ENCODE measurements around the gene RNU1-4. TPM values are rescaled to one million over a fixed set of nuclear protein-coding genes. Genes with fewer than 3 reads are reported as not detected.
"Not testable (repeated sequence)": the region's sequence is repeated elsewhere in the genome, so short reads cannot be mapped to it uniquely, and the experiment has no call there.

Gene RNU1-4
- total RNA-seq, 1 donor from 2014 or later = 6,165 TPM

DNA sequence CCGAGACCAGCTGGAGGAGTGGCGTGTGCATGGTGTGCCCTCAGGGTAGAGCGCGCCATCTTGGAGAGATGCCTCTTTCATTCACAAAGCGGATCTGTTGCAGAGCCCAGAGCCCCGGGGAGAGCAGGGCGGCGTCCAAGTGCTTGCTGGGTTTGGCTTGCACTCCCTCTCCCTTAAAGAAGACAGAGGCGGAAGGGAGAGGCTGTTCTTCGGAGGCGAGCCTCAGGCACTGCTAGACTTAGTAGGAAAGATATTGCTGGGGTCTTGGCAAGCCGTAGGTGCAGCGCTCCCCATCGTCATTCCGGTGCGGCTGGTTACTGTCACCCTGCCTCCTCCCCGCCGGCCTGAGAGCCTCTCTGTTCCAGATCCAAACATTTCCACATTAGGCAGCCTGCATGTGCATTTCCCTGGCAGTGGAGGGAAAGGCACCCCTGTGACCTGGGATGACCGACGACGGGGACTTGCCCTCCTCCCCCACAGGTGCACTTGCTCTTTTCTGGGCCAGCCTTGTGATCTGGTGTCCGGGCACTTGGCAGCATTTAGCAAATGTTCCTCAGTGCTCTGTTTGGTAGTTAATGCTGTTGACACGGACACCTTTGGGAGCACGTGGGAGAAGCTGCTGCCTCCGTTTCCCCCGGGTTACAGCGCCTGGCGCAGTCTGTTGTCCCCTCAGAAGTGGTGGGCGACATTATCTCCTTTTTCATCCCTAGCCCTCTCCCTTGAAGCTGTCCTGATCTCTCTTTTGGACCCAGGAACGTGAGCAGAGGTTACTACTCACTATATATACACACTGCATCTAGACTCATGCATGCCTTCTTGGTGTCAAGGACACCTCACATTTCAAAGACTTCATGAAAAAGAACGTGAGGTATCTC is 25.7 kb downstream of the RNU1-4 start:
- not testable (repeated sequence) for DNase-seq (ENCODE audit: low spot score)

DNA sequence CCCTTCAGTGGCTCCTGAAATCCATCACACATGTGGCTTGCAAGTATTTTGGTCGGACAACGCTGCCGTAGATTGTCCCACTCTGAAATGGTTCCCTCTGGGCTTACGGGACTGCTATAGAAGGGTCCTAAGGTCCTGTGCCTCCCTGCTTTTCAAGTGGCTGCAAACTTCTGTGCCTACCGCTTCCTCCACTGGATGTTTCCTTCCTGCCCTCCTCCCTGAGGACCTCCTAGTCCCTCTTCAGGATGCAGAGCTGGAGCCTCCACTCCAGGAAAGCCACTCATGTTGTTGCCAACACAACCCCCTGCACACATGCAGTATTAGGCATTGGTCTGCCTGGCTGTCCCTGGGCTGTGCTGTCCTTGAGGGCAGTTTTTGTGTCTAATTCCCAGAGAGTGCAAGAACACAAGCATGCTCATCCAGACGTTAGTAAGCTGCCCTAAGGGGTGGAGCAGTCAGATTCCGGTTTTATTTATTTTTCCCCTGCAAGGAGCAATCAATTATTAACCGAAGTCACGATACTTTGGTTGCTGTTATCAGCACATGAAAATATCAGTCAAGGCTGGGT is 26.5 kb downstream of the RNU1-4 start:
- DNase-seq (ENCODE audit: low spot score) = not testable (repeated sequence)

GRCh38 chr1:16770139-16770759 is 29.9 kb downstream of the RNU1-4 start:
- DNase-seq (ENCODE audit: low spot score) = not testable (repeated sequence)

GRCh38 chr1:16770896-16771446 is 30.7 kb downstream of the RNU1-4 start:
- DNase-seq (ENCODE audit: low spot score) = not testable (repeated sequence)

DNA sequence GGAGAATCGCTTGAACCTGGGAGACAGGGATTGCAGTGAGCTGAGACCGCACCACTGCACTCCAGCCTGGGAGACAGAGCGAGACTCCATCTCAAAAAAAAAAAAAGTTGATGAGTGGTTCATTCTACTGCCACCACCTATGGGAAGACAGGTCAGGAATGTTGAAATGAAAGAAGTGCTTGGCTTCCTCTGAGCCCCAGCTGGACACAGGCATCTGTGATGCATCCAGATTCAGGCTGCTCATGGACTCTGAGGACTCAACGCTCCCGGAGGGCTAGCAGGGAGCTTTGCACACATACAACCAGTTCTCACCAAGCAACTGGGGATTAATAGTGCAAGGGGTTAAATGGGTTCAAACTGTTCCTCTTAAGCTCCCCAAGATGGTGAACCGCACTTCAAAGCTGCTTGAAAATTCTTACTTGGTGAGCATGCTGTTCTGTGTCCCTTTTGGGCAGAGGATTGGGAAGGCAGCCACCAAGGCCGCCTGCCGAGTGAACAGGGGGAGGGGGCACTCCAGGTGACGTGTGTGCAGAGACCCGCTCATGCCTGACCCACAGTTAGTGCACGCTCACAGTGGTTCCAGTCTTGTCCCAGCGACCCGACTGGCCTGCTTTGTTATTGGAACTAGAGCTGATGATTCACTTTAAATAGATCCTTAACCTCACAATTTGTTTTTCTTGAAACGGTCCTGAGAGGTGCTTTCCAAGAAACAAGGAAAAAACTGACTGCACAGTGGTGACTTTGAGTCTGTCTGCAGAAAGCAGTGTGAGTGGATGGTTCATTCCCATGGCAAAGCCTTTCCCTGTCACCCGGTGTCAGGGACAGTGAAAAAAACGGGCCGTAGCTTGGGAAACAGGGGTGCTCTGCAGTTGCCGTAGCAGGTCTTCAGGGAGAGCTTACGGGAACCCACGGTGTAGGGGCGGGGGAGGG is 32.2 kb downstream of the RNU1-4 start:
- DNase-seq (ENCODE audit: low spot score) = not testable (repeated sequence)

DNA sequence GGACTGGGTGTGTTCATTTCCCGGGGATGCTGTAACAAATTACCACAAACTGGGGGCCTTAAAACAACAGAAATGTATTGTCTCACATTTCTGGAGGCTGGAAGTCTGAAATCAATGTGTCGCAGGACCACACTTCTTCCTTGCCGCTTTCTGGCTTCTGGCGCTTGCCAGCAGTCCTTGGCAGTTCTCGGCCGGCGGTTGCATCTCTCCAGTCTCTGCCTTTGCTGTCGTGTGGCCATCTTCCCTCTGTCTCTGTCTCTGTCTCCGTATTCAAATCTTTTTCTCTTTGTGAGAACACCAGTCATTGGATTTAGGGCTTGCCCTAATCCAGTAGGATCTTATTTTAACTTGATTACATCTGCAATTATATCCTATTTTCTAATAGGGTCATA is 32.9 kb downstream of the RNU1-4 start:
- not testable (repeated sequence) for DNase-seq (ENCODE audit: low spot score)

DNA sequence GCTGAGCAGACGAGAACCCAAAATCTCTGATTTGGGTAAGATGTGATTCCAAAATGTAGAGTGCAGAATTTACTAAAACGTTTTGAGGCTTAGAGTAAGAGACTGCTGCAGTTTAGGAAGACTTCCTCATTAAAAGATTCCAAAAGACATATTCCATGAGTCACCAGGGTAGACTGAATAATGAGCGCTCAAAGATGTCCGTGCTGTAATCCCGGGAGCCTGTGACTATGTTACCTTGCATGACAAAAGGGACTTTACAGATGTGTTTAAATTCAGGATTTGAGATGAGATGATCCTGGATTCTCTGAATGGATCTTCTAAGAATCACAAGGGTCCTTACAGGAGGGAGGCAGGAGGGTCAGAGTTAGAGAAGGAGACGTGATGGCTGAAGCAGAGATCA is 33.4 kb downstream of the RNU1-4 start:
- not testable (repeated sequence) for DNase-seq (ENCODE audit: low spot score)

- DNase-seq (ENCODE audit: low spot score) = not testable (repeated sequence)
Measured at GRCh38 chr1:16774773-16775172, 34.5 kb downstream of the RNU1-4 start.

- not testable (repeated sequence) for DNase-seq (ENCODE audit: low spot score)
Measured at GRCh38 chr1:16775290-16775689, 35.0 kb downstream of the RNU1-4 start.

- DNase-seq (ENCODE audit: low spot score) = not testable (repeated sequence)
Measured at GRCh38 chr1:16776248-16776647, 35.9 kb downstream of the RNU1-4 start.

DNA sequence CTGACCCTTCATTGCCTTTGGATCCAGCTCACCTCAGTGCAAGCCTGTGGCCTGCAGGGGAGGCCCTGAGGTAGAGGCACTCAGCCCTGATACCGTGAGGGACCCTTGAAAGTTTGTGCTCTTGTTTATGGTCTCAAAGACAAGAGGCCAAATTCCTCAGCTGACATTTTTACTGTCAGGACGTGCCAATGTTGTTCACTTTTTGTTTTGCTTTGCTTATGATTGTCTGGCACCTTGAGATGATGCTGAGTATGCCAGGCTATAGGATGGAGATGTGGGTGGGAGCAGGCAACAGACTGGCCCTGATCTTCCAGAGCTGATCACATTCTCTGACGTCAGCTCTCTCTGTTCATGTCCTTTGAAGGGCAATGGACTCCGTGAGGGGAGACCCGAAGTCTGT is 36.5 kb downstream of the RNU1-4 start:
- DNase-seq (ENCODE audit: low spot score) = not testable (repeated sequence)

GRCh38 chr1:16777821-16778220 is 37.5 kb downstream of the RNU1-4 start:
- DNase-seq (ENCODE audit: low spot score) = not testable (repeated sequence)

GRCh38 chr1:16779525-16779924 is 39.2 kb downstream of the RNU1-4 start:
- DNase-seq (ENCODE audit: low spot score) = not testable (repeated sequence)

DNA sequence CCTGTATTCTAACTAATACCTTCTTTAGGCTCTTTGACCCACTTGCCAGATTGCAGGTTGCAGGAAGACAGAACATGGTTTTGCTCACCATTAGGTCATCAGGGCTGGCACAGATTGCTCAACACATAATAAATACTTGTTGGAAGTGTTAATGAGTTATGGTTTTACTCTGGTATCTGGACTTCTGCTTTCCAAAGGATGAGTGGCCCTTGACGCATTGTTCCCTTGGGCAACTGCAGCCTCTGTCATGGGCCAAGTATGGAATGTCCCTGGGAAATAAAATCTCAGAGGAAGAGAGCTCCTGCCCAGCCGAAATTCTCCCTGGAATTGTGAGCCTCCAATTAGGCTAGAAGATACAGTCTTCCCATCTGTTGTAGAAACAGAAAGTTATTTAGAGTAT is 40.7 kb downstream of the RNU1-4 start:
- not testable (repeated sequence) for DNase-seq (ENCODE audit: low spot score)

DNA sequence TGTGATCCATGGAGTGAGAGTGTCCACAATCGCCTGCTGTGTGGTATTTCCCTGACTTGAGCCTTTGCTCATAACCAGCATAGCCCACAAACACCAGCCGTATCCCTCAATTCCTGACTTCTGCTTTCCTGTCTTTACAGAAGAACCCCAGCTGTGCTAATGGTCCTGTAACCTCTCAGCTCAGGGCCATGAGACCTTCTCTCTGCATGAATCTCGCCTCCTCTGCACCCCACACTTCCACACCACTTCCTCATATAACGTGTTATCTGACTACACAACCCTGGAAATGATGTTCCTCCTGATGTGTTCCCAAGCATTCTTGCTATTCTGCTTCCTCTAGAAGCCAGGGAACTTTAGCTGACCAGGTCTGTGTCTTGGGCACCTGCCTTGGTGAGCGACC is 41.3 kb downstream of the RNU1-4 start:
- not testable (repeated sequence) for DNase-seq (ENCODE audit: low spot score)

DNA sequence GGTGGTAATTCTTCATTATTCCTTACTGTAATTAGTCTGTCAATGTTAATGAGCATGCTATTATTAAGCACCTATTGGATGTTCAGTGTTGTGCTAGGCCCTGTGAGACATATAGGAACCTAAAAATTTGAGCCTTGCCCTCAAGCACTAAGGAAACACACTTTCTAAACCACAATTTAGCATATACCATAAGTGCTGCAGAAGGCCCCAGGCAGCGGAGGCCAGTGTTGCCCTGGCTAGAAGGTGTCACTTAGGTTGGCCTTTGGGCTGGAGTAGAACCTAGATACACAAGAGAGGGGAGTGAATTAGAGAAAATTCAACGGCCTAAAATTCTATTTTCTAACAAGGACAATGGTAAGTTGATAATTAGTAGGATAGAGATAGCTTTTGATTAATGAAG is 44.6 kb downstream of the RNU1-4 start:
- not testable (repeated sequence) for DNase-seq (ENCODE audit: low spot score)

DNA sequence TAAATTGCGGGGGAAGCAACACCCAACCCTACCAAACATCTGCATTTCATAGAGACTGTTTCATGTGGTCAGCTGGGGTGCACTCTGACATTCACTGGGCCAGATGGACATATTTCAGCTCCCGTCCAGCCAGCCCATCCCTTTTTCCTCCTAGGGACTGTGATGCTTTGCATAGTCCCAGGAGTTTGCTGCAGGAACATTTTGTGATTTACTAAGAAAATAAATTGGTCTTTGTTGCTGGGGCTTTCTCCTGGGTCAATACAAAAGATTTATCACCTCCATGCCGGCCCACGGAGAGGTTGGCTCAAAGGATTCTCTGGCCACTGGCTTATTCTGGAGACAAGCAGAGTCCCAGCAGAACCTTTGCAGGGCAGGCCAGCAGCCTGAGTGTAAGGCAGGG is 46.0 kb downstream of the RNU1-4 start:
- DNase-seq (ENCODE audit: low spot score) = not testable (repeated sequence)

- DNase-seq (ENCODE audit: low spot score) = not testable (repeated sequence)
Measured at GRCh38 chr1:16787175-16787574, 46.9 kb downstream of the RNU1-4 start.

DNA sequence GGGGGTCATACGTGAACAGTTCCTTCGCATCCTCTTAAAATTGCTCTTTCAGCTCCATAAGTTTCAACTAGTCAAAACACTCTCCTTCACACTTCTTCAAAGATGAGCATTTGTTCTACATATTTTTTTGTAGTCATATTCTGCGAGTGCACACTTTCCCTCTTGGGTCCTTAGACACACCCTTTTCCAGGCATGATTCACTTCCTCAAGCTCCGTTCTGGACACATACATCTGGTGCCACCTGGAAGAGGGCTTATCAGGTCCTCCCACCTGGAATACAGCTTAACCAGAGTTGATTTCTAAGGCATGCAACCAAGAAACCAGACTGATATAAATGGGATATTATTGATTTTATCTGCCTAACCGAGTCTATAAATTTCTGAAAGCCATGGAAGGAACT is 47.4 kb downstream of the RNU1-4 start:
- not testable (repeated sequence) for DNase-seq (ENCODE audit: low spot score)

Data from mesenteric fat pad (tissue), 1 donor.